Retinal pigment epithelial cell (primary cell): ENCODE data around the gene SEC14L2.

ENCODE experiments used
- DNase-seq: peaks from one replicate; pipeline ENCODE4 v3.0.0-alpha.2; 2010; ENCODE audit warnings: low read depth
- H3K4me3 ChIP-seq: 2 replicates; pipeline ENCODE4 v1.5.1; 2011; ENCODE audit warnings: mild to moderate bottlenecking, low read length, control low read depth, moderate library complexity
- CTCF ChIP-seq: conservative IDR thresholded peaks from 2 replicates; pipeline ENCODE4 v1.5.1; 2011; ENCODE audit warnings: low read depth, low read length, control low read depth, inconsistent platforms

Gene SEC14L2

GRCh38 chr22:30474121-30474520 is 77.3 kb downstream of the SEC14L2 start:
- no peak for DNase-seq
- no peak for TF ChIP-seq CTCF

More at GRCh38 chr22:30474121-30474520, 77.3 kb downstream of the SEC14L2 start:
- no peak overlapping the region for H3K4me3 ChIP-seq
